SK-N-SH (cell line): ENCODE data around the gene FRAS1. TPM values are rescaled to one million over a fixed set of nuclear protein-coding genes. Genes with fewer than 3 reads are reported as not detected.

Experiments used
- CTCF ChIA-PET: fragments of 300-600, 350-600 bp; formaldehyde crosslinking; extraction: SDS; loops from one replicate; lab custom pipeline; 2021; lab: Yijun Ruan, JAX
- POLR2A ChIA-PET: fragments of 350-600 bp; sonication (Branson Sonifier 250); formaldehyde crosslinking; extraction: SDS; loops from one replicate; lab custom pipeline; 2020; ENCODE audit warnings: antibody characterized with exemption, inconsistent platforms; lab: Yijun Ruan, JAX
- DNase-seq: peaks from one replicate; pipeline ENCODE4 v3.0.0; 2012
- H2AFZ ChIP-seq: fragments of 200-600 bp; sonication (generic); 2 replicates; pipeline ENCODE4 v1.8.1; 2016; ENCODE audit warnings: antibody characterized with exemption, mild to moderate bottlenecking, low read depth
- H3F3A ChIP-seq: fragments of 200-600 bp; sonication (generic); replicated peaks from 2 replicates; pipeline ENCODE3; 2016; ENCODE audit warnings: antibody characterized with exemption, mild to moderate bottlenecking; ENCODE audit not compliant: insufficient read depth
- H3K27ac ChIP-seq, 2 experiments: fragments of 200-500 bp in 1 of 2; fragments of 200-600 bp in 1 of 2; sonication (Bioruptor generic) in 1 of 2; sonication (generic), shearing (Covaris generic) in 1 of 2; 2 replicates each; pipeline versions ENCODE4 v1.5.1 to v1.6.1; 2014 to 2016; ENCODE audit warnings: low read depth in 2 of 2, inconsistent platforms in 1 of 2, low read length in 1 of 2, mild to moderate bottlenecking in 1 of 2, mixed read lengths in 1 of 2
- H3K27me3 ChIP-seq: fragments of 200-600 bp; sonication (generic), shearing (Covaris generic); 2 replicates; pipeline ENCODE4 v1.6.1; 2016; ENCODE audit warnings: mixed run types; ENCODE audit not compliant: insufficient read depth
- H3K36me3 ChIP-seq, 2 experiments: fragments of 200-500 bp in 1 of 2; fragments of 200-600 bp in 1 of 2; sonication (Bioruptor generic) in 1 of 2; sonication (generic) in 1 of 2; replicated peaks in 1 of 2; 2 replicates each; pipeline versions ENCODE3 to v1.5.1; 2014 to 2016; ENCODE audit warnings: low read length in 1 of 2, mild to moderate bottlenecking in 1 of 2; ENCODE audit not compliant: insufficient read depth in 2 of 2, control insufficient read depth in 1 of 2
- H3K4me1 ChIP-seq, 2 experiments: fragments of 200-500 bp in 1 of 2; fragments of 200-600 bp in 1 of 2; sonication (Bioruptor generic) in 1 of 2; sonication (generic), shearing (Covaris generic) in 1 of 2; 2 replicates each; pipeline versions ENCODE4 v1.5.1 to v1.6.1; 2014 to 2016; ENCODE audit warnings: low read depth in 1 of 2, low read length in 1 of 2, mixed run types in 1 of 2; ENCODE audit not compliant: insufficient read depth in 2 of 2, control insufficient read depth in 1 of 2
- H3K4me2 ChIP-seq: fragments of 200-600 bp; sonication (generic), shearing (Covaris generic); 2 replicates; pipeline ENCODE4 v1.6.1; 2017; ENCODE audit warnings: mixed run types
- H3K4me3 ChIP-seq, 2 experiments: fragments of 200-500 bp in 1 of 2; fragments of 200-600 bp in 1 of 2; sonication (Bioruptor generic) in 1 of 2; sonication (generic), shearing (Covaris generic) in 1 of 2; 2 replicates each; pipeline versions ENCODE4 v1.5.1 to v1.8.1; 2014 to 2016; ENCODE audit warnings: low read depth in 2 of 2, inconsistent platforms in 1 of 2, low read length in 1 of 2, mild to moderate bottlenecking in 1 of 2, mixed read lengths in 1 of 2, moderate library complexity in 1 of 2
- H3K79me2 ChIP-seq: fragments of 200-600 bp; sonication (generic); 2 replicates; pipeline ENCODE4 v1.8.1; 2017; ENCODE audit warnings: mild to moderate bottlenecking; ENCODE audit not compliant: insufficient read depth
- H3K9ac ChIP-seq: fragments of 200-600 bp; sonication (generic); 2 replicates; pipeline ENCODE4 v1.6.1; 2017; ENCODE audit warnings: mixed run types
- H3K9me2 ChIP-seq: fragments of 200-600 bp; sonication (generic); 2 replicates; pipeline ENCODE4 v1.6.1; 2017; ENCODE audit warnings: mixed run types
- H3K9me3 ChIP-seq: fragments of 200-600 bp; sonication (generic); 2 replicates; pipeline ENCODE4 v1.6.1; 2017; ENCODE audit warnings: mixed run types, mild to moderate bottlenecking, moderate library complexity
- H4K20me1 ChIP-seq: fragments of 200-600 bp; sonication (generic); 2 replicates; pipeline ENCODE4 v1.6.1; 2017; ENCODE audit warnings: mild to moderate bottlenecking, mixed run types; ENCODE audit not compliant: insufficient read depth
- ELF1 ChIP-seq: IDR thresholded peaks from 2 replicates; pipeline ENCODE4 v1.4.0; 2012
- EP300 ChIP-seq, 2 experiments: IDR thresholded peaks; 2 replicates each; pipeline versions ENCODE4 v1.4.0 to v1.6.1; 2012; ENCODE audit warnings: borderline replicate concordance in 1 of 2, low read depth in 1 of 2, low read length in 1 of 2
- EZH2phosphoT487 ChIP-seq: fragments of 200-600 bp; sonication (generic); IDR thresholded peaks from 2 replicates; pipeline ENCODE4 v1.6.1; 2017; ENCODE audit warnings: low read depth, mixed run types, mild to moderate bottlenecking, antibody characterized with exemption, moderate library complexity, borderline replicate concordance
- NFIC ChIP-seq: IDR thresholded peaks from 2 replicates; pipeline ENCODE4 v1.4.0; 2012; ENCODE audit warnings: borderline replicate concordance
- POLR2AphosphoS5 ChIP-seq: IDR thresholded peaks from 2 replicates; pipeline ENCODE4 v1.6.1; 2012; ENCODE audit warnings: low read depth, low read length
- RAD21 ChIP-seq: IDR thresholded peaks from 2 replicates; pipeline ENCODE4 v1.6.1; 2012; ENCODE audit warnings: mild to moderate bottlenecking, low read length
- RXRA ChIP-seq: IDR thresholded peaks from 2 replicates; pipeline ENCODE4 v1.4.0; 2012; ENCODE audit warnings: low read depth, mild to moderate bottlenecking, borderline replicate concordance
- YY1 ChIP-seq: IDR thresholded peaks from 2 replicates; pipeline ENCODE4 v1.4.0; 2012; ENCODE audit warnings: low read depth, mild to moderate bottlenecking
- WGBS: methylation state at CpG from one replicate; pipeline ENCODE4 v1.1.6; 2017; ENCODE audit warnings: low lambda C conversion rate; 5-methylcytosine and 5-hydroxymethylcytosine counted together
- polyA plus RNA-seq, 3 experiments: library from polyadenylated mRNA; depleted of rRNA; stranded (reverse); fragments of >200 nt; gene quantifications; 2 replicates each; pipeline ENCODE4 v1.2.3, GENCODE V29; 2012

The FRAS1 gene
- polyA plus RNA-seq, 1 of the 3 experiments (the other 2 are of a cell fraction) = 8.3 TPM

DNA sequence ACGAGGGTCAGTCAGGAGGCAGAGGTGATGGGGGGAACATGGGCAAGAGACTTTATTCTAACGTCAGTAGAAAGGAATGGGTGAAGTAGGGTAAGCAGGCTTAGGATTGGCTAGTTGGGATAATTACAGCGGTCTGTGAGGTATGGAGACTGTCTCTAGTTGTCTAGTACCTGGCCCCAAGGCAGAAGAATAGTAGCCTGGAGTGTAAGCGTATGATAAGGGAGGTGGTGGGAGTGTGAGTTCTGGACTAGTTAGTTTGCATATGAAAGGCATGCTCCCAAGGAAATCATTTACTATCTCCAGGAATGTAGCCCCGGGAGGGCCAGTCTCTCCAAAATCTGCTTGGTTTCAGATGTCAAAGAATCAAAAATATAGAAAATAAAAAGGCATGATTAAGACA lies 274.8 kb downstream of the FRAS1 start:
- H3K4me3 ChIP-seq = no peak overlapping the region
- DNase-seq = no peak
- no peak overlapping the region for H2AFZ ChIP-seq
- no peak overlapping the region for H3K27ac ChIP-seq
- H3K36me3 ChIP-seq = peaks cover 8 to 10% of the 10 kb centered on the region in 2 experiments
- no peaks in the 10 kb centered on the region for H3K9me2 ChIP-seq
- WGBS = 87% methylated on average over 5 of the region's 5 CpGs
- peaks cover 0 to 8% of the 10 kb centered on the region in 2 experiments; a peak in 2 of 4 replicates for H3K4me1 ChIP-seq
- TF ChIP-seq EZH2phosphoT487 (no peak), RXRA (no peak)
- H3K9me3 ChIP-seq = no peaks in the 10 kb centered on the region
- H3K79me2 ChIP-seq = no peaks in the 10 kb centered on the region
- ChIA-PET POLR2A (no interaction called here), CTCF (interaction anchor here (1.1 to 1.4 kb wide), 2 partner anchors 15 to 31 kb away, joined by 3 read pairs; no protein-coding TSS in a partner anchor)
- no peak overlapping the region for H3K4me2 ChIP-seq
- H3K9ac ChIP-seq = no peak overlapping the region
- H3K27me3 ChIP-seq = no peaks in the 10 kb centered on the region
- no peaks in the 10 kb centered on the region for H4K20me1 ChIP-seq
- no peaks in the 10 kb centered on the region for H3F3A ChIP-seq

GRCh38 chr4:78332976-78333375 lies 275.9 kb downstream of the FRAS1 start:
- CTCF ChIA-PET = interaction anchor here (0.9 to 1.5 kb wide), 3 partner anchors 14 to 274 kb away, joined by 3 to 4 read pairs (median 3); no protein-coding TSS in a partner anchor
- H3F3A ChIP-seq = no peaks in the 10 kb centered on the region

GRCh38 chr4:78336093-78336943 lies 279.2 kb downstream of the FRAS1 start:
- Histone ChIP-seq H3K4me2 (no peak overlapping the region), H3F3A (no peaks in the 10 kb centered on the region), H3K9me2 (no peaks in the 10 kb centered on the region), H3K4me1 (peaks cover 0 to 11% of the 10 kb centered on the region in 2 experiments; a peak in 2 of 4 replicates), H2AFZ (no peak overlapping the region), H3K79me2 (no peaks in the 10 kb centered on the region), H3K27ac (peak overlapping the region in 1 of 2 experiments; percentile 44; a peak in 1 of 4 replicates), H3K9me3 (no peaks in the 10 kb centered on the region), H3K36me3 (peaks cover 5 to 12% of the 10 kb centered on the region in 2 experiments), H3K4me3 (no peak overlapping the region), H4K20me1 (no peaks in the 10 kb centered on the region)
- ChIA-PET POLR2A (no interaction called here), CTCF (interaction anchor here (1.5 kb wide), 1 partner anchor 10 kb away, joined by 3 read pairs; no protein-coding TSS in a partner anchor)
- 87% methylated on average over 4 of the region's 4 CpGs for WGBS
- no peak for DNase-seq
- TF ChIP-seq EP300 (IDR thresholded peaks at IDR 0.05; ENCODE audit: borderline replicate concordance in 1 of 2, low read depth in 1 of 2, low read length in 1 of 2) (no peak), NFIC (peak; percentile 43; the same call in 1 of the 2 replicates), YY1 (no peak)
- TF ChIP-seq, all 33 proteins: peak for 1
- Histone ChIP-seq H3K9ac (no peak overlapping the region), H3K27me3 (no peaks in the 10 kb centered on the region)

More at GRCh38 chr4:78332976-78333375, 275.9 kb downstream of the FRAS1 start:
- DNase-seq = no peak
- H3K27ac ChIP-seq = no peak overlapping the region
- H4K20me1 ChIP-seq = no peaks in the 10 kb centered on the region
- H3K9me3 ChIP-seq = no peaks in the 10 kb centered on the region
- POLR2A ChIA-PET = interaction anchor here (1.1 kb wide), 1 partner anchor 9 kb away, joined by 3 read pairs; no protein-coding TSS in a partner anchor
- TF ChIP-seq NFIC (no peak), RAD21 (no peak), ELF1 (no peak), POLR2AphosphoS5 (no peak)
- no peaks in the 10 kb centered on the region for H3K79me2 ChIP-seq
- WGBS = no CpG with 5 or more reads among the region's 1 CpG
- no peak overlapping the region for H3K9ac ChIP-seq
- no peaks in the 10 kb centered on the region for H3K9me2 ChIP-seq
- H2AFZ ChIP-seq = no peak overlapping the region
- H3K36me3 ChIP-seq = peaks cover 8 to 9% of the 10 kb centered on the region in 2 experiments
- H3K27me3 ChIP-seq = no peaks in the 10 kb centered on the region
- H3K4me1 ChIP-seq = peaks cover 0 to 11% of the 10 kb centered on the region in 2 experiments; a peak in 2 of 4 replicates
- no peak overlapping the region for H3K4me2 ChIP-seq
- H3K4me3 ChIP-seq = no peak overlapping the region
